IPS-NIHi7 (cell line): ENCODE results near the gene SFXN4.
"Not testable (repeated sequence)": the region's sequence is repeated elsewhere in the genome, so short reads cannot be mapped to it uniquely, and the experiment has no call there.

Experiments
- DNase-seq: peaks from one replicate; pipeline ENCODE4 v3.0.0; 2012; ENCODE audit warnings: mixed read lengths; ENCODE audit errors: extremely low spot score

The SFXN4 gene

DNA sequence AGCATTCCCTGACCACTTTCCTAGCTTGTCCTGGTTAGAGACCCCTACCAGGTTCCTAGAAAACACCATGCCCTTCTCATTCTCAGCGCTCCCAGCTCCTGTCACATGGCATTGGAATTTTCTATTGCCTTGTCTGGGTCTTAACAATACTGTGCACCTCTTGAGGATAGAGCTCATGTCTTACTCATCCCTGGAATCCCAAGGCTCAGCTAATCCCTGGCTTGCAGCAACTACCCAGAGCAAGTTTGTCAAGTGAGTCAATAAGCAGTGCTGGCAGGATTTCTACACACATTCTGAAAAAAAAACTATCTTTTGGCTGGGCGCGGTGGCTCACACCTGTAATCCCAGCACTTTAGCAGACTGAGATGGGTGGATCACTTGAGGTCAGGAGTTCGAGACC, 24.8 kb upstream of the SFXN4 start:
- no peak for DNase-seq

DNA sequence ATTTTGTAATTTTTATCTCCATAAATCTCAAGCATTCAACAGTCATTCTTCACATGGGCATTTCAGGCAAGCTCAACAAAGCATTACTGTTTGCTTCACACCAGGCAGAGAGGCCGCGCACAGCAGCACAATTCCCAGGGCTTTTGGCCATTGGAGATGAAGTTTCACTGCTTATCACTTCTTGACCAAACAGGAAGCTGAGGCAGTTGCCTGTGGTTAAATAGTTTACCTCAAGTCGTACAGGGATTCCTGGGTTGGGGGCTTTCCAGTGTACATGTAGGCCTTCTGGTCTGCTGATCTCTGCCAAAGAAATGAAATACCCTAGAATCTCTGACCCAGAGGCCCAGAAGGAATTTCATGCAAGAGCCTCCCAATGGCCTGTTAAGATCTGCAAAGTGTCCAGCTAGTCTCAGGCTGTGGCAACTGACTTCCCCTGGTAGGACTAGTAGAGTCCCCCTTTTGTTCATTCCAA, 24.3 kb upstream of the SFXN4 start:
- DNase-seq, result no peak

DNA sequence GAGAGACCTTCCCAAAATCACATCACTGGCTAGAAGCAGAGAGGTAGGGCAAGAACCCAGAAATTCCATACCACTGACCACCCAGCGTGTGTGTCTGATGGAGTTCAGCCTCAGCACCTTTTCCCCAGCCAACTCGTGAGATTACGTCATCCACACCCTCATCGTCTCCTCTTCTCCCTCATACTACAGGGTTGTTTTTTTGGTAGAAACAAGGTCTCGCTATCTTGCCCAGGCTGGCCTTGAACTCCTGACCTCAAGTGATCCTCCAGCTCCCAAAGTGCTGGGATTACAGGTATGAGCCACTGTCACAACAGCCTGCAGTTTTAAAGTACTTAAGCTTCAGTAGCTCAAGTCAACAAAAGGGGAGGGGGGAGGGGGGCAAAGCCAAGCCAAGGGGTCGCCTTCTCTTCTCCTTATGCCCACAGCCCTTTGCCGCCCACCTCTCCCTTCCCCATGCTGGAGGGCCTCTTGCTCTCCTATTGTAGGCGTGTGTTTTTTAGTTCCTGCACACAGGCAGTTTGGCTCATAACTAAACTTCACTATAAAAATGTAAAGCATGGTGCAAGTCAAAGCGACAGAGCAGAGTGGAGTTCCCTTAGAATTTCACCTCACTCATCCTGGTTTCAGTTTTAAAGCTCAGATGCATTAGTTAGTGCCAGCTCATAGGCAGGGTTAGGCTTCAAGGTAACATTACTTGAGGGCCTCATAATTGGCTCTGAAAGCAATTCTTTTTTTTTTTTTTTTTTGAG, 18.3 kb upstream of the SFXN4 start:
- no peak for DNase-seq

DNA sequence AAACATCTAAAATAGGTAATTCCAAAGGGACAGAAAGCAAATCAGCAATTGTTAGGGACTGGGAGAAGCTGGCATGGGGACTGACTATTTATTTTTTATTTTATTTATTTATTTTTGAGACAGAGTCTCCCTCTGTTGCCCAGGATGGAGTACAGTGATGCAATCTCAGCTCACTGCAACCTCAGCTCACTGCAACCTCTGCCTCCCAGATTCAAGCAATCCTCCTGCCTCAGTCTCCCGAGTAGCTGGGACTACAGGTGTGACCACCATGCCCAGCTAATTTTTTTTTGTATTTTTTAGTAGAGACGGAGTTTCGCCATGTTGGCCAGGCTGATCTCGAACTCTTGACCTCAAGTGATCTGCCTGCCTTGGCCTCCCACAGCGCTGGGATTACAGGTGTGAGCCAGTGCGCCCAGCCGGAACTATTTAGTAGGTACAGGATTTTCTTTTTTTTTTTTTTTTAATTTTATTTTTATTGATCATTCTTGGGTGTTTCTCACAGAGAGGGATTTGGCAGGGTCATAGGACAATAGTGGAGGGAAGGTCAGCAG, 15.4 kb upstream of the SFXN4 start:
- not testable (repeated sequence) for DNase-seq

DNA sequence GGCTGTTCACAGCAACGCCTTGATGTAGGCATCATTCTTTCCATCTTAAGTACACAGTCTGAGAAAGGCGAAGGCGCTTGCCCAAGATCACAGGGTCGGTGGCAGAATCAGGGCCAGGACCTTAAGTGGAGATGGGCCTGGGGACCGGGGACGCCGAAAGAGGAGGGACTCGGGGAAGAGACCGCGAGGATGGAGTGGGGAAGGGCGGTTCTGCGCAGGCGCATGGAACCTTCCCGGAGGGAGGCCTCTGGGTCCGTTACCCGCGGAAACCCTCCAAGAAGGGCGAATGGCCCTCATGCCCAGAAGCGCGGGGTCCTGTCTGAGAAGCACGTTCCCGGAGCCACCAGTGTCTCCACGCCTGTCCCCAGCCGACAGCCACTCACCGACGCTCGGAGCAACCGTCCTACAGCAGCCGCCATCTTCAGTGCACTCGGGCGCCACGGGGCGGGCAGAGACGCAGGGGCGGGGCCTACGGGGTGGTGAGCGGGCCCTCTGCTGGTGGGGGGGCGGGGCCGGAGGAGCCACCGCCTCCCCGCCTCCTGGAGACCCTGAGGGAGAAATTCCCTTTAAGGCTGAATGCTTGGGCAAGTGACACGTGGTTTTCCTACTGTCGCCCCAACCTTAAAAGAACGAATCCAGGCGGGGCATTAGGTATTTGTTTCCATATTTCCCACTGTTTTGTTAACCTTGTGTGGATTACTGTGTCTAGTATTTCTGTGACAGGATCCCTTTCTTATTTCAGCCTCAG, 13.0 kb upstream of the SFXN4 start, which contains the start of gene PRDX3:
PRDX3 (minus strand) TSS at position 441 of the 748 bp plus-strand sequence; CDS start at position 419, 22 bp downstream.
- DNase-seq, result peak; percentile 95

DNA sequence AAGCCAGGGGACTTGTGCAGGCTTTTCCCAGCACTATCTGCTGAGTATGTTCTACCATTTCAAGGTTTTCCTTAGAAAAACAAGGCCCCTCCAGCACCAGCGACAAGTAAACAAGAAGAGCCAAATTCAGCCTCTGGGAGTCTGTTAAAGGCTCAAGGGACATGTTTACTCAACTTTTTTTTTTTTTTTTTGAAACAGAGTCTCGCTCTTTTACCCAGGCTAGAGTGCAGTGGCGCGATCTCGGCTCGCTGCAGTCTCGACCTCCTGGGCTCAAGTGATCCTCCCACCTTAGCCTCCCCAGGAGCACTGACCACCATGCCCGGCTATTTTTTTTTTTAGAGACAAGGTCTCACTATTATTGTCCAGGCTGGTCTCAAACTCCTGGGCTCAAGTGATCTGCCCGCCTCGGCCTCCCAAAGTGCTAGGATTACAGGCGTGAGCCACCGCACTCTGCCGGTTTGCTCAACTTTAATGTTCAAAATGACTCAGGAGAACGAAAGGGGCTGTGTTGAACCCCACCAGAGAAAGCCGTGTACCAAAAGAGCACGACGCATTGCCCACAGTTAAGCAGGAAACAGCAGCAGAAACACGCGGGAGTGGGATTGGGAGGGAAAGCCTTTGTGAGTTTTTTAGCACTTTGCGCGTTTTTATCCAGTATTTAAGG, 12.3 kb upstream of the SFXN4 start:
- DNase-seq, result no peak

DNA sequence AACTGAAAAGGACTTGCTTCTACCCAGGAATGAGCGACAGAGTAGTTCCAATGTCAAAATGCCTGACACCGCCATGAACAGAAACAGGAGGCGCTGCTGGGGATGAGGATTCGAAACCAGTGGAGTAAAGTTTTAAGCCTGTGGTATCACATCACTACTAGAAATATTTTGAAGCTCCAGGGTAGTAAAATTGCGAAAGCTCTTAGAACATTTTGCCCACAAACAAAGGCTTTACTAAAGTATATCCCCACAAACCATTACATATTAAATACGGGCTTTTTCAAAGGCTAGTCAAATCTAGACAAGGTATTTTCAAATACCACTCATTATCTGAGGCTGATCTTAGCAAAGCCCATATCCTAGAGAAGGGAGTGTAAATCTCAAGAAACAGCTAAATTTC, 10.7 kb upstream of the SFXN4 start:
- DNase-seq, result no peak

DNA sequence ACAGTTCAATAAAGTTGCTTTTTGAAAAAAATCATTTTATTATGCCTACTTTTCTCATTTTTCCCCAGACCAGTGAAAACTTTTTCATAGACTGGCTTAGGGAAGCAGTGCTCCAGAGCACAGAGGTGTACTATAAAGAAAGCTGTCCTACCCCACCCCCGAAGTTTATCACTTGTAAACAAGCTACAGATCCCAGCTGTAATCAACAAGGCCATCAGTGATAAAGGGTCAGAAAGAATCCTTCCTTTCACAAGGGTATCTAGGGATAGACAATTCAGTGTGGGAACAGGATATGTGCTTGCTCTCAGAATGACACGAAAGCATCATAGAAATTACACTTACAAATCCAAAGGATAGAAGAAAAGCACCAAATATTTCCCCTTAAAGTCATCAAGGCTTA, 8.6 kb upstream of the SFXN4 start:
- no peak for DNase-seq

DNA sequence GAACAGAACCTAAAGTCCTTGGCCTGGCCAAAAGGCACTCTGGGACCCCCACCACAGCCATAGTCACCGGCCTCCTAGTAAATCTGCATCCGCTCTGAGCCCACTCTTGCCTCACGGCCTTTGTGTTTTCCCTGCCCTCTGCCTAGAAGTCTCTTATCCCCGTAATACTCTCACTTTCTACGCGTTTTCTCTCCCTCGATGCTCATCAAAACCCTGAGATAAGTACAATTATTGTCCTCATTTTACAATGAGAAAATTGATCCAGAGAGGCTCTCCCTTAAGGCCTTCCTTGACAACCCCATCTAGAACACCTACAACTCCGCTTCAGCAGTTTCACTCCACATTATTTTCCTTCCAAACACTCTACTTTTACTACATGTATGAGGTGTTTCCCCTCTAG, 1.5 kb upstream of the SFXN4 start:
- no peak for DNase-seq

DNA sequence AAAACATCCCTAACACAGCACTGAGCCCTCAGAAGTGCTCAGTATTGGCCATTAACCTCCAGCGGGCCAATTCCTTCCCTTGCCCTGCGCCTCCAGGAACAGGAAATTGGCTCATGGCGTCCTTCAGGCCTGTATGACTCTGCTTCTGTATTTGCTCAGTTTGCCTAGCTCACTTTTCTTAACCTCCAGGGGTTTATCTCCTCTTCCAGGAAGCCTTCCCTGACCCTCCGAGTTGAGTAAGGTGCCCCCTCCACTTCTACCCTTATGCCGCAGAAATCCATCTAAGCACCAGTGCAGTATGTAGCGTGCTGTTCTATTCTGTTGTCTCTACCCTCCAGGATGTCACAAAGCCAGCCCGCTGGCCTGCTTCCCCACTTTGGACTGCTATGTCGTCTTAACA, 1.1 kb upstream of the SFXN4 start:
- DNase-seq, result no peak

DNA sequence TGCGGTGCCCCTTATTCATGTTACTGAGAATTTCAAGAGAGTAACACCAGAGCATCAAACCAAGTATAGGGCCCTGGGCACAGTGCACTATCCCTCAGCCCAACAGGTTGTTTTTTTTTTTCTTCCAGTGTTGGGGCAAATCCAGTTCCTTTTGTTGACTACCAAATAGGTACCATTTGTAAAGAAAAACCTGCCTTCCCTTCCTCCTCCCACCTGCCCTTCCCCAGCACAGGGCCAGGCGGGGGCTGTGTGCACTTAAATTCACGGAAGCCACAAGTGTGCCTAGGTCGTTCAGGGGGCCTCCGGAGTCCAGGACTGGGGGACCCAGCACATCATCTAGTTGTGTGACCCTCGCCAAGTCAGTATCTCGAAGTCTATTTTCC, 595 bp upstream of the SFXN4 start:
- DNase-seq, result no peak

DNA sequence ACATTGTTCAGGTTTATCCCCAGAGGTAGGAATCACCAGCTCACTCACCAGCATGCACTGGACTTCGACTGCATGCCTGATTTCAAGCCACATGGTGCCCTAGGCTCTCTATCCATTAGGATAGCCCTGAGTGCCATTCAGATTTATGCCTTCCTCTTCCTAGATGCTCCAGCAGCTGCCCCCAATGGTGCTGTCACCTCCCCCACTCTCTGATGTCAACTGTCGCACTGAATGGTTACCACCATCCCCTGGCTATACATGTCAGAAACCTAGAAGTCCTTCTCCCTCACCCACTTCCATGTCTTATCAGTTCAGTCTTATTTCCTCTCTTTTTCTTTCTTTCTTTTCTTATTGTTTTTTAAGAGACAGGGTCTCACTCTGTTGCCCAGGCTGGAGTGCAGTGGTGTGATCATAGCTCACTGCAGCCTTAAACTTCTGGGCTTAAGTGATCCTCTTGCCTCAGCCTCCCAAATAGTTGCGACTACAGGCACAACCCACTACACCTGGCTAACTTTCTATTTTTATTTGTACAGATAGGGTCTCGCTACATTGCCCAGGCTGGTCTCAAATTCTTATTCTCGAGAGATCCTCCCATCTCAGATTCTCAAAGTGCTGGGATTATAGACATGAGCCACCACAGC, 2.9 kb downstream of the SFXN4 start:
- no peak for DNase-seq

DNA sequence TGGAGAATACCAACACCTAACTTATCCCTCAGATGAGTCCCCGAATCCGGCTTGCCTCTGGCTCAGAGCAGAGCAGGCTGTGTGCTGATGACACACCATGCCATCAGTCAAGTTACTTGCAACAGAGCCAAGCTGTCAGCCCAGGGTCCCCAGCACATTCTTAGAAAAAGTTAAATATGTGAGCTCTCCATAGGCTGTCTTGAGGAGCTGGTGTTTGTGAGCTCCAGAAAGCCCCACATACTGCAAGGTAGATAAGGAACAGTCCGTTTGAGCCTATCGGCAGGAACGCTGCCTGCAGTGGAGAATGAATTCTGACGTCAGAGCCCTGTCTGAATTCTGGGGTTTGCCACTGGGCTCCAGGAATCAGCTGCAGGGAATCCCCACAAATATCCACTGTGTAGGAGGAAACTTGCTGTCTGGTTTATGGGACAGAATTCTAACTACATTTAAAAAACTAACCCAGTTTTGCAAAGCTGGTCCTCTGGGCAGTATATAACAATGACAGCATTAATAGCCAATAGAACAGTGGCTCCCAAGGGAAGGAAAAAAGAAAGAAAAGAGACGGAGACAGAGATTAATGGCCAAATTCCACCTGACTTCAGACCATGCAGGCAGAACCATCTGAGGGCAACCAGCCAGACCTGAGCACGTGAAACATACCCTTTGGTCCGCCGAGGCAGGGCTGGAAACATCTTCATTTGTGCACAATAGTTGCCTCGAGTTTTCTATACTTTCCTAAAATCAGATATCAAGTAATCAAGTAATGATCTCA, 3.6 kb downstream of the SFXN4 start:
- no peak for DNase-seq

DNA sequence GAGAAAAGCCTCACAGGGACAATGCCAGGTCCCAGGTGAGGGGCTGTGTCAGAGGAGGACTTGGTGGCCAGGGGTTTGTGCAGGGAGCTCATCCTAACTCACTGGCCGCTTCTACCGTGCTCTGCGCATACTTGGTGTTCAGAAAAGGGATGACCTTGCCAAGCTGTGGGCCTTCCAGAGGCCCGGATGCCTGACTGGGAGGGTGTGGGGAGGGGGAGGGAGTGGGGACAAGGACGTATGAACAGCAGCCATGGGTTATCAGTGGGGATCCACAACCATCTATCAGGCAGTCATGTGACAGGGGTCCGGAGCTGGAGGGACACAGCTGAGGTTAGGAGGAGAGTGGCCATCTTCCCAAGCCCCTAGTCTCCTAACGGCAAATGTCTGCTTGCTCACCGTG, 6.2 kb downstream of the SFXN4 start:
- no peak for DNase-seq

DNA sequence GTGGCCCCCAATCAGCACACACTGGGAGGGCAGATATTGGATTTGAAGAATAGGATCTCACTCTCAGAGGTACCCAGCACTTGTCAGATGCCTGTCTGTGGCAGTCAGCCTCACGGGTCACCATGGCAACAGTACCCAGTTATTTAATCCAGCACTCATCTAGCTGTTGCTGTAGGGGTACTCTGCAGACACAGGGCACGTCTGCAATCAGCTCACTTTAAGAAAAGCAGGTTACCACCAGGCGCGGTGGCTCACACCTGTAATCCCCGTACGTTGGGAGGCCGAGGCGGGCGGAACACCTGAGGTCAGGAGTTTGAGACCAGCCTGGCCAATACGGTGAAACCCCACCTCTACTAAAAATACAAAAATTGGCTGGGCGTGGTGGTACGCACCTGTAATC, 11.9 kb downstream of the SFXN4 start:
- DNase-seq, result no peak

DNA sequence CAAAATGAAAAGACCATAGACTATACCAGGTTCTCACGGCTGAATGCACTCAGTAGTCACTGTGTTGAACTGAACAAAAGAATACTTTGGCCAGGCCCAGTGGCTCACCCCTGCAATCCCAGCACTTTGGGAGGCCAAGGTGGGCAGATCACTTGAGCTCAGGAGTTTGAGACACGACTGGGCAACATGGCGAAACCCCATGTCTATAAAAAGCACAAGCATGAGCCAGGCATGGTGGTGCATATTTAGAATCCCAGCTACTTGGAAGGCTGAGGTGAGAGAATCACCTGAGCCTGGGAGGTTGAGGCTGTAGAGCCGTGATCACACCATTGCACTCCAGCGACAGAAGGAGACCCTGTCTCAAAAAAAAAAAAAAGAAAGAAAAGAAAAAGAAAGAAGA, 12.5 kb downstream of the SFXN4 start:
- DNase-seq, result no peak

DNA sequence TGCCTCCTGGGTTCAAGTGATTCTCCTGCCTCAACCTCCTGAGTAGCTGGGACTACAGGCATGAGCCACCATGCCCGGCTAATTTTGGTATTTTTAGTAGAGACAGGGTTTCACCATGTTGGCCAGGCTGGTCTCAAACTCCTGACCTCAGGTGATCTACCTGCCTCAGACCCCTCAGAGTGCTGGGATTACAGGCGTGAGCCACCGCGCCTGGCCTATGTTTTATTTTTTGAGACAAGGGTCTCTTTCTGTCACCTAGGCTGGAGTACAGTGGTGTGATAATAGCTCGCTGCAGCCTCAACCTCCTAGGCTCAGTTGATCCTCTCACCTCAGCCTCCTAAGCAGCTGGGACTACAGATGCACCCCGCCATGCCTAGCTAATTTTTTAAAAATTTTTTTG, 13.9 kb downstream of the SFXN4 start:
- DNase-seq, result not testable (repeated sequence)

DNA sequence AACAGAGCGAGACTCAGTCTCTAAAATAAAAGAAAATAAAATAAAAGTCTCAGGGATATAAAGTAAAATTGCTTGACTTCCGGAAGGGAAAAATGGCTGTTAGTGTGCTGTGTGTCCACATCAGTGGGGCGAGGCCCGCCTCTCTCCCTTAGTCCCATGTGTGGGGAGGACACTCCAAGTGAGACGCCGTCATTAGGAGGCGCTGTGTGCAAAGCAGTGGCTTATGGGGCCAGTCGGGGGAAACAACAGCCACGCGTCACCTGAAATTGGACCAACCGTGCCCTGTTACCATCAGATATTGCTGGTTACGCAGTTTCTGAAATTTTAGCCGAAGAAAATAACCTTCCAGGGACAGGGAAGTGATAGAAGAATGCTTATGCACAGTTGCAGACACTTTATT, 15.8 kb downstream of the SFXN4 start:
- peak; percentile 51 for DNase-seq

DNA sequence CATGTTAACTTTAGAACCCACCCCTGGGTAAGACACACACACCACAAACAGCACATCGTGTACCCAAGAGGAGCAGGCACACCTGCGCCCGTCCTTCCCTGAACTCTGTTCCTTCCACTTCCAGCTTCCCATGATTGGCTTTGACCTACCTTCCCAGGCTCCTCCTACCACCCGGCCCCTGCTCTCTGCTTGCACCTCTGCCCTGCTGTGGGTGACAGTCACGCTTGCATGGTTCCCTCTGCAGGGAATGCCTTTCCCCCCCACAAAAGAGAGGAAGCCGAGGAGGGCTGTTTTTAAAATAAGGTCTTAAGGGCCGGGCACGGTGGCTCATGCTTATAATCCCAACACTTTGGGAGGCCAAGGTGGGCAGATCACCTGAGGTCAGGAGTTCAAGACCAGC, 16.4 kb downstream of the SFXN4 start:
- no peak for DNase-seq

DNA sequence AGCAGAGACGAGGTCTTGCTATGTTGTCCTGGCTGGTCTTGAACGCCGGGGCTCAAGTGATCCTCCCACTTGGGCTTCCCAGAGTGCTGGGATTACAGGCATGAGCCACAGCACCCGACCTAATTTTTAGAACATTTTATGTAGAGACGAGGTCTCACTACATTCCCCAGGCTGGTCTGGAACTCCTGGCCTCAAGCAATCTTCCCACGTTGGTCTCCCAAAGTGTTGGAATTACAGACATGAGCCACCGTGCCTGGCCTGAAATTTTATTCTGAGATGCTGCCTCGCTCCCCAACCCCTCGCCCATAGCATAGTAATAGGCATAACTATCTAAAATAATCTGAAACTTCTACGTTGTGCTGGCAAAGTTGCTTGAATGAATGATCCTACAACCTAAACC, 21.9 kb downstream of the SFXN4 start:
- DNase-seq, result no peak

DNA sequence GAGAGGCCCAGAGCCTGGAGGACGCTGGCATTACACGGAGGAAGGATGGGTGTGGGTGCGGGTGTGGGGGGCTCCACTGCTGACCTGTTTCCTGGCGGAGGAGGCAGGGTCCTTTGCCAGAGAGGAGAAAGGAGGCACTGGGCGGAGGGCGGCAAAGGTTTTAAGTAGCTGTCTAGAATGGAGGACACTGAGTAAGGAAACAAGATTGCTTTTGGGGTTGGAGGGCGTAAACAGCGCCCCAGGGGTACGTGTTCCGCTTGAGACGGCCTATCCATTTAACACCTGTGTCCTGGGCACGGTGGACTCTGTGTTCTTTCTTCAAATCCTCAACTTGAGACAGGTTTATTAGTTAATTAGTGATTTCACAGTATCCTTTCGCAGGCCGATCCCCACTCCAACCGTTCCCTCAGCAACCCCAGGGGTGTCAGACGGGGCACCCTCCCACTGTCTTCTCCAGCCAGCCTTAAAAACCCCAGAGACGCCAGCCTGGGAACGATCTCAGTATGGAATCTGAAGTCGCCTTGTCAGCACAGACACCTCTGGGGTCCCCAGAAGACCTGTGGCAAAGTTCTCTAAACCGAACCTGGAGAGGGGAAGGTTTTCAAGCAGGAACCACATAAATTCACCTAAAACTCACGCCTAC, 24.8 kb downstream of the SFXN4 start:
- no peak for DNase-seq
